GM12864 (cell line): ENCODE data around the gene MRFAP1.

Experiments
- DNase-seq: peaks from one replicate; pipeline ENCODE4 v3.0.0-alpha.2; 2011; ENCODE audit warnings: low read depth
- H3K4me3 ChIP-seq: 2 replicates; pipeline ENCODE4 v1.5.1; 2011; ENCODE audit warnings: mild to moderate bottlenecking, low read depth, low read length, control low read depth
- TF ChIP-seq, protein P1 (sequence below): IDR thresholded peaks from 2 replicates; pipeline ENCODE4 v1.5.1; 2011; ENCODE audit warnings: low read depth, mild to moderate bottlenecking, moderate library complexity, low read length, control low read depth, inconsistent platforms; ENCODE audit errors: missing control alignments

Gene MRFAP1

DNA sequence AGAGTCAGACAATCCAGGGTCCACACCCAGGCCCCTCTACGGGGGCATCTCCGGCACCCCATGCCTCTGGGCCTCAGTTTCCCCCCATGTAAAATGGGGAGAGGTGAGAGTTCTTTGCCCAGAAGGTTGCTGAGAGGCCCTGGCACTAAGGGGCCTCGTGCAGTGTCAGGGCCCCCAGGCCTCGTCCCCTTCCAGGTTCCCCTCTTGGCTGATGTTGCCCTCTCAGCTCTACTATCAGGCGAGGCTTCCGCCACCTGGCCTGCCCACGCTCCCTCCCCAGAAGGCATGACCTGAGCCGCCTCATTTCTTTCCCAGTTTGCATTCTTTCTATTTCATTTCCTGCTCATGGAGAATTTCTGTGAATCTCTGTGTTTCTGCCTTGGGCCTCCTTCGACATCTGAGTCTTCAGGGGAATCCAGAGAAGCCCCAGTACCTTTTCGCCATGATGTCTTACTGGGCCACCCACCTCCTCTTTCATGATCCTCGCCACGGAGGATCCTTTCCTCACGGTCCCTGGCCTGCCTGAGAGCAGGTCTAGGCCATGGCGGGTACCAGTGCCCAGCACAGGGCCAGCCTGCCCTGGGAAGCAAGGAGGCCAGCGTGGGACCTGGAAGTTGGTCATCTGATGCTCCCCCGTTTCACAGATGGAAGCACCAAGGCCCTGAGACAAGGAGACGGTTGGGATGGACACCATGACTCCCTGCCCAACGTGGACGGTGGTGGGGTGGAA, 21.9 kb upstream of the MRFAP1 start:
- H3K4me3 ChIP-seq, result no peak overlapping the region
- TF ChIP-seq, protein P1, sequence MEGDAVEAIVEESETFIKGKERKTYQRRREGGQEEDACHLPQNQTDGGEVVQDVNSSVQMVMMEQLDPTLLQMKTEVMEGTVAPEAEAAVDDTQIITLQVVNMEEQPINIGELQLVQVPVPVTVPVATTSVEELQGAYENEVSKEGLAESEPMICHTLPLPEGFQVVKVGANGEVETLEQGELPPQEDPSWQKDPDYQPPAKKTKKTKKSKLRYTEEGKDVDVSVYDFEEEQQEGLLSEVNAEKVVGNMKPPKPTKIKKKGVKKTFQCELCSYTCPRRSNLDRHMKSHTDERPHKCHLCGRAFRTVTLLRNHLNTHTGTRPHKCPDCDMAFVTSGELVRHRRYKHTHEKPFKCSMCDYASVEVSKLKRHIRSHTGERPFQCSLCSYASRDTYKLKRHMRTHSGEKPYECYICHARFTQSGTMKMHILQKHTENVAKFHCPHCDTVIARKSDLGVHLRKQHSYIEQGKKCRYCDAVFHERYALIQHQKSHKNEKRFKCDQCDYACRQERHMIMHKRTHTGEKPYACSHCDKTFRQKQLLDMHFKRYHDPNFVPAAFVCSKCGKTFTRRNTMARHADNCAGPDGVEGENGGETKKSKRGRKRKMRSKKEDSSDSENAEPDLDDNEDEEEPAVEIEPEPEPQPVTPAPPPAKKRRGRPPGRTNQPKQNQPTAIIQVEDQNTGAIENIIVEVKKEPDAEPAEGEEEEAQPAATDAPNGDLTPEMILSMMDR, result no peak
- DNase-seq, result no peak

DNA sequence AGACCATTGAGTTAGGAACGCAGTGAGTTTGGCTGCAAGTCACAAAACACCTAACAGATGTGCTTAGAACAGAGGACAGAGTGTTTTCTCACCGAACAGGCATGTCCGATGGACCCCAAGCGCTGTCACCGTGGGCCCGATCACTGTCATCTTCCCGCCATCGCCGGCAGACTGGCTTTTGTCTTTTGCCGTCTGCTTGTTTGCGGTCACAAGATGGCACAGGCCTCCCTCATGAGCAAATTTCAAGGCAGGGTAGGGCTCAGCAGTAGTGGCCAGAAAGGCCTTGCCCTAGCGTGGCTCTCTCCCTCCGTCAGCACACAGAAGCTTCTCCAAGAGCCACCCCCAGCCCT, 21.4 kb upstream of the MRFAP1 start:
- no peak overlapping the region for H3K4me3 ChIP-seq
- TF ChIP-seq, protein P1, result no peak
- DNase-seq, result no peak

DNA sequence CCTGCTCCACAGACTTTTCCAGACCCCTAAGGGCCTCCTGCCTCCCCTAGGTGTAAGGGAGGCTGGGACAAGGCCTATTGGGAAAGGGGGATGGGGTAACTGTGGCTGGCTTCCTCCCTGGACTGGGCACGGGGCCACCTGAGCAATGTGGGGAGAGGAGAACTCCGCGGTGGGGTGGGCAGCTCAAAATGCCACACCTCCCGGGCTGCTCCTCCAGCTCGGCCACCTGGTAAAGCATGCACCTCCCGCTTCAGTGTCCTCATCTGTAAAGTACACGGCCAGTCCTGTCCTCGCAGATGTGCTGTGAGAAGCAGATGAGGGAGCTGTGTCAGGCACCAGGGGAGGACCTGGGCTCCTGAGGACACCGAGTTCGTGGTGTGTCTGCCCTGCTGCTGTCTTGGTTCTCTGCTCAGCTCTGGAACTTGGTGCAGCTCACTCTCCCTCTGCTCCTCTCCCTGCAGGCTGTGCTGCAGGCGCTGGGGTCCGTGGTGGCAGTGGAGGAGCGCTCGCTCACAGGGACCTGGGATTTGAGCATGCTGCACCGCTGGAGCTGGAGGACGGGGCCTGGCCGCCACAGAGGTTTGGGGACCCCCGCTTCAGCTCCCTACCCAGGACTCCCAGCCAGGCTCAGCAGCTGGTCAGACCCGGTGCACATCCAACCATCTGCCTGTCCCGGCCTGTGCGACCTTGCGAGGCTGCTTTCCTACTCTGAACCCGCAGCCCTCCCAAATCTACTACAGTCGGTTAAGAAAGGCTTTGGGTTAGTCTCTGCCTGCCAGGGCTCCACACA, 20.8 kb upstream of the MRFAP1 start:
- no peak for DNase-seq
- H3K4me3 ChIP-seq, result no peak overlapping the region
- TF ChIP-seq, protein P1, result no peak

DNA sequence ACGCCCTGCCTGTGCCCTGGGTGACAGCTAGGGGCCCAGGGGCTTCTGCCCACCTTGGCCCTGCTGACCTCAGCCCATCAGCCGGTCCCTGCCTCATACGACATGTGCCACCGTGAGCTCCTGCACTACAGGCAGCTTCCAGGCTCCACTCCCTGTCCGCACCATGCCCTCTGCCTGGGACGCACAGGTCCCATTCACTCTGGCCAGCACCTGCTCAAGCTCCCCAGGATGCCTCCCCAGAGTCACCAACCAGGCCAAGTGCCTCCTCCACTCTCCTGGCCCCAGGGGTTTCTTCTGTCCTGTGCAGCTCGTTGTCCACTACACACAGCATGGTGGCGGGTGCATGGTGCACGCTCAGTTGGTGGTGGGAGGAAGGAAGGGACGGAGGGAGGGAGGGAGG, 20.2 kb upstream of the MRFAP1 start:
- DNase-seq, result no peak
- H3K4me3 ChIP-seq, result no peak overlapping the region
- TF ChIP-seq, protein P1, result no peak

DNA sequence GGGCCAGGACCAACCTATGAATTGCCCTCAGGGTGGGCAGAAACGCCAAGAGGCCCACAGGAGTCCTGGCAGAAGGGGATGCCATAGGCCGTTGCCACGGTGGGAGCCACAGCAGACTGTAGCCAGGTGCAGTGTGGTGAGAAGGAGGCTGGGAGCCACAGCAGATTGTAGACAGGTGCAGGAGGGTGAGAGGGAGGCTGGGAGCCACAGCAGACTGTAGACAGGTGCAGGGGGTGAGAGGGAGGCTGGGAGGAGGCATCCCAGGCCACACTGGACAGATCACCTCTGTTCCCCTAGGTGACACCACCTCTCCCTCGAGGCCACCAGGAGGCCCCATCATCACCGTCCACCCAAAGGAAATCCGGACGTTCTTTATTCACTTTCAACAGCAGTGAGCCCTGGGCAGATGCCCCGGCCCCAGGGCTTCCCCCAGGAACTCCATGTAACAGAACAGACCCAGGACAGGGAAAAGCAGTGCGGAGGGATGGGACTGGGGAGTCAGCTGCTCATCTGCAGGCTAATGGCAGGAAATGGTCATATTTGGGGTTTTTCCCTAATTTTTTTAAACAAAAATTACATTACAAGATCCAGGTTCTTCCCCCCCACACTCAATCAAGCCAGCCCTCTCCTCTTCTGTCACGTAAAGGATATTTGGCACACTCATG, 19.5 kb upstream of the MRFAP1 start:
- no peak overlapping the region for H3K4me3 ChIP-seq
- TF ChIP-seq, protein P1, result no peak
- no peak for DNase-seq

DNA sequence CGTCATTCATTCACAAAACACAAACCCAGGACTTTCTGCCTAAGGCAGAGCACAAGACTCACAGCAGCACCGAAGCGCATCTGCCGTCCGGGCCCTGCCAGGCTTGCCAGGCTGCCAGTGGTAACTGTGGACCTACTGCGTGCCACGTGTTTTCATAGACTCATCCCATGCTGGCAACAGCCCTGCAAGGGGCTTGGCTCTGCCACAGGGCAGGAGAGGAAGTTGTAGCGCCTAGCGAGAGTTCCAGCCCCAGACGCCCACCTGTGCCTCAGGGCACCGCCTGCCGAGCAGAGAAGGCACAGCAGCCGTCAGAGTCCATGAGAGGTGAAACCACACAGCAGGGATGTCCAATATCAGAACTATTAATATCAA, 18.9 kb upstream of the MRFAP1 start:
- H3K4me3 ChIP-seq, result no peak overlapping the region
- no peak for DNase-seq
- TF ChIP-seq, protein P1, result no peak
